ENCODE measurements around the gene DLGAP1. TPM values are rescaled to one million over a fixed set of nuclear protein-coding genes. Genes with fewer than 3 reads are reported as not detected.
"Not testable (repeated sequence)": the region's sequence is repeated elsewhere in the genome, so short reads cannot be mapped to it uniquely, and the experiment has no call there.

DLGAP1 gene
- total RNA-seq, 1 donor from 2014 or later, result 7.7 TPM

GRCh38 chr18:3610188-3610708 lies 844.9 kb downstream of the DLGAP1 start:
- DNase-seq (ENCODE audit: low spot score), result no peak
- Mint-ChIP-seq H3K4me1 (ENCODE audit: low read depth) (peaks cover 29% of the 10 kb centered on the region), H3K9me3 (ENCODE audit: low read depth) (no peaks in the 10 kb centered on the region), H3K27me3 (ENCODE audit: low read depth) (no peaks in the 10 kb centered on the region), H3K27ac (ENCODE audit: unreplicated experiment) (no peak overlapping the region), H3K4me3 (ENCODE audit: unreplicated experiment) (no peak overlapping the region), H3K36me3 (ENCODE audit: low read depth) (no peaks in the 10 kb centered on the region)
- TF ChIP-seq, protein P1, sequence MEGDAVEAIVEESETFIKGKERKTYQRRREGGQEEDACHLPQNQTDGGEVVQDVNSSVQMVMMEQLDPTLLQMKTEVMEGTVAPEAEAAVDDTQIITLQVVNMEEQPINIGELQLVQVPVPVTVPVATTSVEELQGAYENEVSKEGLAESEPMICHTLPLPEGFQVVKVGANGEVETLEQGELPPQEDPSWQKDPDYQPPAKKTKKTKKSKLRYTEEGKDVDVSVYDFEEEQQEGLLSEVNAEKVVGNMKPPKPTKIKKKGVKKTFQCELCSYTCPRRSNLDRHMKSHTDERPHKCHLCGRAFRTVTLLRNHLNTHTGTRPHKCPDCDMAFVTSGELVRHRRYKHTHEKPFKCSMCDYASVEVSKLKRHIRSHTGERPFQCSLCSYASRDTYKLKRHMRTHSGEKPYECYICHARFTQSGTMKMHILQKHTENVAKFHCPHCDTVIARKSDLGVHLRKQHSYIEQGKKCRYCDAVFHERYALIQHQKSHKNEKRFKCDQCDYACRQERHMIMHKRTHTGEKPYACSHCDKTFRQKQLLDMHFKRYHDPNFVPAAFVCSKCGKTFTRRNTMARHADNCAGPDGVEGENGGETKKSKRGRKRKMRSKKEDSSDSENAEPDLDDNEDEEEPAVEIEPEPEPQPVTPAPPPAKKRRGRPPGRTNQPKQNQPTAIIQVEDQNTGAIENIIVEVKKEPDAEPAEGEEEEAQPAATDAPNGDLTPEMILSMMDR (IDR thresholded peaks at IDR 0.05), result no peak

DNA sequence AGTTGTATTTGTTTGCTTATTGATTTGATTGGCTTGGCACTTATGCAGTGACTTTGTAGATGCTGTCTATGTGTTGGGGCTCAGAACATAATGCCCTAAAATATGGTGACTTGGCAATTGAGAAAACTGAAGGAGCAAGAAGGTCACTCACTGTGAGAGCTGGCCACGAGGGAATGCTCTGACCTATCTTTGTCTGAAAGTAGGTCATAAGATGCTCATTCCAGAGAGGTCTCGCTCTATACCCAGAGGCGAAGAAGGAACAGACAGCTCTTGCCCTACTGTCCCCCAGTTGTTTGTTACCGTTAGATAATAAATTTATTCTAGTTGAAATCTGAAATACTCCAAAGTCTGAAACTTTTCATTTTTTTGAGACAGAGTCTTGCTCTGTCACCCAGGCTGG lies 846.6 kb downstream of the DLGAP1 start:
- H3K9me3 Mint-ChIP-seq (ENCODE audit: low read depth), result no peaks in the 10 kb centered on the region
- TF ChIP-seq, protein P1 (IDR thresholded peaks at IDR 0.05), result no peak
- no peaks in the 10 kb centered on the region for H3K27me3 Mint-ChIP-seq (ENCODE audit: low read depth)
- no peak overlapping the region for H3K4me3 Mint-ChIP-seq (ENCODE audit: unreplicated experiment)
- peaks cover 26% of the 10 kb centered on the region for H3K4me1 Mint-ChIP-seq (ENCODE audit: low read depth)
- no peak for DNase-seq (ENCODE audit: low spot score)
- H3K36me3 Mint-ChIP-seq (ENCODE audit: low read depth), result no peaks in the 10 kb centered on the region
- no peak overlapping the region for H3K27ac Mint-ChIP-seq (ENCODE audit: unreplicated experiment)

DNA sequence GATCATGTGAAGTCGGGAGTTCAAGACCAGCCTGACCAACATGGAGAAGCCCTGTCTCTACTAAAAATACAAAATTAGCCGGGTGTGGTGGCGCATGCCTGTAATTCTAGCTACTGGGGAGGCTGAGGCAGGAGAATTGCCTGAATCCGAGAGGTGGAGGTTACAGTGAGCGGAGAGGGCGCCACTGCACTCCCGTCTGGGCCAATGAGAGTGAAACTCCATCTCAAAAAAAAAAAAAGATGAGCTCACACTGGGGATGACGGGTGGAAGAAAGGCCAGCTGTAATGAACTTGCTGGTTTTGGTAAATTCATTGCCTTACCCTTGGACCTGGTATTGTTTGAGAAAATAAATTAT lies 847.0 kb downstream of the DLGAP1 start:
- H3K4me3 Mint-ChIP-seq (ENCODE audit: unreplicated experiment); H3K36me3 Mint-ChIP-seq (ENCODE audit: low read depth); DNase-seq (ENCODE audit: low spot score); H3K9me3 Mint-ChIP-seq (ENCODE audit: low read depth); H3K27ac Mint-ChIP-seq (ENCODE audit: unreplicated experiment); H3K27me3 Mint-ChIP-seq (ENCODE audit: low read depth): not testable (repeated sequence)
- peaks cover 26% of the 10 kb centered on the region for H3K4me1 Mint-ChIP-seq (ENCODE audit: low read depth)

DNA sequence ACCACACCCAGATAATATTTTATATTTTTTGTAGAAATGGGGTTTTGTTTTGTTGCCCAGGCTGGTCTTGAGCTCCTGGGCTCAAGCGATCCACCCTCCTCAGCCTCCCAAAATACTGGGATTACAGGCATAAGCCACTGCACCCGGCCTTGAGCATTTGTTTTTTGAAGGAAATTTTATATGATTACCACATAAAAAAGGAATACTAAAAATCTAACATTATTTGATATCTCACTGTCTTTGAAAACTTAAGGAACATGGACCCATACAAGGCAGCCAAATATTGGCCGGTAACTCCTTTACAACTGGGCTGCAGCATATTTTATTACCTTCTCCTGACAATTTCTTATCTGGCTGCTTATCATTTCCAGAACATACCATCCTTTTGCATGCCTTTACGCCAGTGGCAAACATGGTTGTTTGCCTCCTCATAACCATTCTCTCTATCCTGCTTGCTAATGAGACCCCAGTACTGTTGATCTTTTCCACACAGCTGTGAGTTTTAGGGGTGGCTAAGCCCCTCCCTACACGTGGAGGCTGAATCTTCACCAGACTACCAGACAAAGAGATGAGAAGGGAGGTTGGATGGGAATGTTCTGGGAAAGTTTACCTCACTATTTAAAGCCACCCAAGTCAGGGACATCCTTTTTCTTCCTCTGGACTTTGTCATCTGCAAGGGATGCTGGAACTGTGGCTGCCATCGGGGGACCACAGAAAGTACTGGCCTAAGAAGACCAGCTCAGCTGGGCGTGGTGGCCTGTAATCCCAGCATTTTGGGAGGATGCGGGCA lies 847.6 kb downstream of the DLGAP1 start:
- no peak overlapping the region for H3K4me3 Mint-ChIP-seq (ENCODE audit: unreplicated experiment)
- no peak for DNase-seq (ENCODE audit: low spot score)
- peaks cover 26% of the 10 kb centered on the region for H3K4me1 Mint-ChIP-seq (ENCODE audit: low read depth)
- no peaks in the 10 kb centered on the region for H3K9me3 Mint-ChIP-seq (ENCODE audit: low read depth)
- TF ChIP-seq, protein P1 (IDR thresholded peaks at IDR 0.05), result no peak
- peak overlapping the region; percentile 76 for H3K27ac Mint-ChIP-seq (ENCODE audit: unreplicated experiment)
- H3K27me3 Mint-ChIP-seq (ENCODE audit: low read depth), result no peaks in the 10 kb centered on the region
- no peaks in the 10 kb centered on the region for H3K36me3 Mint-ChIP-seq (ENCODE audit: low read depth)

DNA sequence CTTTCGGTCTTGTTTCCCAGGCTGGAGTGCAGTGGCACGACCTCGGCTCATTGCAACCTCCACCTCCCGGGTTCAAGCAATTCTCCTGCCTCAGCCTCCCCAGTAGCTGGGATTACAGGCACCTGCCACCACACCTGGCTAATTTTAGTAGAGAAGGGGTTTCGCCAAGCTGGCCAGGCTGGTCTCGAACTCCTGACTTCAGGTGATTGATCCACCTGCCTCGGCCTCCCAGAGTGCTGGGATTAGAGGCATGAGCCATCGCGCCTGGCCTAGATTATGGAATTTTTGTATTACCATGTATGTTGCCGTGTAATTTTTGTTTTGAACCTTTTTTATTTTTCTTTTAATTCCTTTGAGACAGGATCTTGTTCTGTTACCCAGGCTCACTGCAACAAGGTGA lies 848.2 kb downstream of the DLGAP1 start:
- H3K4me3 Mint-ChIP-seq (ENCODE audit: unreplicated experiment); DNase-seq (ENCODE audit: low spot score); H3K36me3 Mint-ChIP-seq (ENCODE audit: low read depth); H3K27me3 Mint-ChIP-seq (ENCODE audit: low read depth); H3K9me3 Mint-ChIP-seq (ENCODE audit: low read depth): not testable (repeated sequence)
- Mint-ChIP-seq H3K4me1 (ENCODE audit: low read depth) (peaks cover 27% of the 10 kb centered on the region), H3K27ac (ENCODE audit: unreplicated experiment) (peak overlapping the region; percentile 76)

DNA sequence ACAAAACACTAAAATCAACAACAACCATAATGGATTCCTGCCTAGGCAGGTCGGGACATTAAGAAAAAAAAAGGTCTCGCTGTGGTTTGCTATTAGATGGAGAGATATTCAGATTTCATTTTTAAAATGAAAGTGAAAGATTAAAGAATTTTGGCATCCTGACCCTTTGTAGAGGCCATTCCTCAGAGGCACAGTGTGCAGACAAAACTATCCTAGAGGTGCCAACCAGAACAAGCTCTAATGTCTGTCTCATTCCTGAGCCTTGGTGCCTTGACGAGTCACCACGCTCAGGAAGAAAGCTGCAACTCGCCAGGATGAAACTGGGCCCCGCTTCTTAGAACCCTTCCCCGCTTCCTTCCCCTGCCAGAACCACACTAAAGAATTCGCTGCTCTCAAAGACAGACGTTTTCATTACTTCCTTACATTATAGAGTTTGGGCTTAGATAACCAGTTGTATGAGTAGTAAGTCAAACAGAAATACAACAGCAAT lies 849.1 kb downstream of the DLGAP1 start:
- no peaks in the 10 kb centered on the region for H3K36me3 Mint-ChIP-seq (ENCODE audit: low read depth)
- H3K4me1 Mint-ChIP-seq (ENCODE audit: low read depth), result peaks cover 19% of the 10 kb centered on the region
- no peak overlapping the region for H3K4me3 Mint-ChIP-seq (ENCODE audit: unreplicated experiment)
- H3K27me3 Mint-ChIP-seq (ENCODE audit: low read depth), result no peaks in the 10 kb centered on the region
- TF ChIP-seq, protein P1 (IDR thresholded peaks at IDR 0.05), result no peak
- no peak for DNase-seq (ENCODE audit: low spot score)
- H3K9me3 Mint-ChIP-seq (ENCODE audit: low read depth), result no peaks in the 10 kb centered on the region
- no peak overlapping the region for H3K27ac Mint-ChIP-seq (ENCODE audit: unreplicated experiment)
